H9 (cell line): ENCODE measurements around the gene PNPLA7. TPM values are rescaled to one million over a fixed set of nuclear protein-coding genes. Genes with fewer than 3 reads are reported as not detected.

Experiments
- DNase-seq: peaks from one replicate; pipeline ENCODE4 v3.0.0-alpha.2; 2017
- H2AFZ ChIP-seq: one replicate; pipeline ENCODE4 v1.6.1; 2013; ENCODE audit warnings: mild to moderate bottlenecking, low read length, control low read depth, moderate library complexity
- H2AK5ac ChIP-seq: 2 replicates; pipeline ENCODE4 v1.6.1; 2013; ENCODE audit warnings: low read length, control low read depth, mixed read lengths; ENCODE audit not compliant: insufficient read length
- H2BK120ac ChIP-seq: one replicate; pipeline ENCODE4 v1.6.1; 2013; ENCODE audit warnings: low read depth, mild to moderate bottlenecking, low read length, control low read depth, inconsistent platforms; ENCODE audit not compliant: poor library complexity, severe bottlenecking
- H2BK12ac ChIP-seq: 2 replicates; pipeline ENCODE4 v1.6.1; 2013; ENCODE audit warnings: low read length, control low read depth, mixed read lengths, low read depth; ENCODE audit not compliant: insufficient read length
- H2BK15ac ChIP-seq: 2 replicates; pipeline ENCODE4 v1.6.1; 2013; ENCODE audit warnings: low read depth, low read length, control low read depth
- H2BK20ac ChIP-seq: one replicate; pipeline ENCODE4 v1.6.1; 2013; ENCODE audit warnings: low read depth, mild to moderate bottlenecking, low read length, control low read depth, inconsistent platforms; ENCODE audit not compliant: poor library complexity, severe bottlenecking
- H2BK5ac ChIP-seq: 2 replicates; pipeline ENCODE4 v1.6.1; 2013; ENCODE audit warnings: low read length, control low read depth, mixed read lengths; ENCODE audit not compliant: insufficient read length
- H3K14ac ChIP-seq: 2 replicates; pipeline ENCODE4 v1.6.1; 2013; ENCODE audit warnings: low read length, control low read depth; ENCODE audit not compliant: insufficient read depth
- H3K18ac ChIP-seq: 2 replicates; pipeline ENCODE4 v1.6.1; 2013; ENCODE audit warnings: low read depth, mild to moderate bottlenecking, mixed read lengths, low read length, control low read depth; ENCODE audit not compliant: insufficient read length
- H3K23ac ChIP-seq: 2 replicates; pipeline ENCODE4 v1.6.1; 2013; ENCODE audit warnings: low read length, control low read depth, mixed read lengths, low read depth; ENCODE audit not compliant: insufficient read length
- H3K23me2 ChIP-seq: 2 replicates; pipeline ENCODE4 v1.6.1; 2013; ENCODE audit warnings: low read depth, mild to moderate bottlenecking, mixed read lengths, low read length, control low read depth; ENCODE audit not compliant: insufficient read length, poor library complexity, severe bottlenecking
- H3K27ac ChIP-seq: 2 replicates; pipeline ENCODE4 v1.5.1; 2013; ENCODE audit warnings: low read length, control low read depth, mixed read lengths, low read depth; ENCODE audit not compliant: insufficient read length
- H3K27me3 ChIP-seq: 2 replicates; pipeline ENCODE4 v1.6.1; 2013; ENCODE audit warnings: low read length, control low read depth, inconsistent platforms; ENCODE audit not compliant: insufficient read depth
- H3K4ac ChIP-seq: 2 replicates; pipeline ENCODE4 v1.6.1; 2013; ENCODE audit warnings: low read depth, mild to moderate bottlenecking, control low read depth, inconsistent platforms, low read length, moderate library complexity
- H3K4me1 ChIP-seq: 2 replicates; pipeline ENCODE4 v1.6.1; 2013; ENCODE audit warnings: low read length, control low read depth, inconsistent platforms; ENCODE audit not compliant: insufficient read depth
- H3K4me2 ChIP-seq: 2 replicates; pipeline ENCODE4 v1.6.1; 2013; ENCODE audit warnings: low read length, control low read depth, mixed read lengths; ENCODE audit not compliant: insufficient read length, insufficient read depth
- H3K56ac ChIP-seq: 2 replicates; pipeline ENCODE4 v1.6.1; 2013; ENCODE audit warnings: low read depth, mild to moderate bottlenecking, mixed read lengths, low read length, control low read depth; ENCODE audit not compliant: insufficient read length
- H3K79me1 ChIP-seq: 2 replicates; pipeline ENCODE4 v1.6.1; 2013; ENCODE audit warnings: low read depth, mild to moderate bottlenecking, moderate library complexity, low read length, control low read depth, inconsistent platforms; ENCODE audit not compliant: insufficient read depth, poor library complexity, severe bottlenecking
- H3K79me2 ChIP-seq: 2 replicates; pipeline ENCODE4 v1.6.1; 2013; ENCODE audit warnings: low read length, control low read depth, inconsistent platforms; ENCODE audit not compliant: insufficient read depth
- H3K9ac ChIP-seq: 2 replicates; pipeline ENCODE4 v1.6.1; 2013; ENCODE audit warnings: low read length, control low read depth, mixed read lengths; ENCODE audit not compliant: insufficient read length; ENCODE audit errors: extremely low read depth
- H3K9me3 ChIP-seq: one replicate; pipeline ENCODE4 v1.6.1; 2013; ENCODE audit warnings: low read depth, low read length, inconsistent platforms; ENCODE audit not compliant: control insufficient read depth
- H3T11ph ChIP-seq: one replicate; pipeline ENCODE4 v1.6.1; 2013; ENCODE audit warnings: mild to moderate bottlenecking, low read length, control low read depth, inconsistent platforms
- H4K20me1 ChIP-seq: one replicate; pipeline ENCODE4 v1.6.1; 2013; ENCODE audit not compliant: control insufficient read depth, insufficient read length, insufficient read depth
- H4K5ac ChIP-seq: 2 replicates; pipeline ENCODE4 v1.6.1; 2013; ENCODE audit warnings: low read depth, mild to moderate bottlenecking, mixed read lengths, low read length, control low read depth; ENCODE audit not compliant: insufficient read length
- H4K8ac ChIP-seq: replicated peaks from 2 replicates; pipeline ENCODE4 v1.6.1; 2013; ENCODE audit warnings: low read length, control low read depth, mixed read lengths, low read depth; ENCODE audit not compliant: insufficient read length
- H4K91ac ChIP-seq: 2 replicates; pipeline ENCODE4 v1.6.1; 2013; ENCODE audit warnings: low read depth, mild to moderate bottlenecking, moderate library complexity, mixed read lengths, low read length, control low read depth; ENCODE audit not compliant: insufficient read length
- H3K27ac Mint-ChIP-seq, 3 experiments: 2 replicates in 2 of 3; 3 replicates in 1 of 3; pipeline ENCODE4 v1.8.0; 2020 to 2021; ENCODE audit warnings: mixed read lengths in 3 of 3, mild to moderate bottlenecking in 1 of 3, moderate library complexity in 1 of 3
- H3K27me3 Mint-ChIP-seq: 2 replicates; pipeline ENCODE4 v1.8.0; 2021; ENCODE audit warnings: low read depth, mild to moderate bottlenecking, moderate library complexity, mixed read lengths
- H3K36me3 Mint-ChIP-seq, 3 experiments: 2 replicates in 2 of 3; 3 replicates in 1 of 3; pipeline ENCODE4 v1.8.0; 2020 to 2021; ENCODE audit warnings: low read depth in 3 of 3, mixed read lengths in 3 of 3; ENCODE audit not compliant: insufficient read depth in 1 of 3
- H3K4me1 Mint-ChIP-seq, 2 experiments: 2 replicates each; pipeline ENCODE4 v1.8.0; 2020; ENCODE audit warnings: mixed read lengths in 2 of 2
- H3K4me3 Mint-ChIP-seq, 2 experiments: 2 replicates in 1 of 2; 3 replicates in 1 of 2; pipeline ENCODE4 v1.8.0; 2020 to 2021; ENCODE audit warnings: mild to moderate bottlenecking in 2 of 2, mixed read lengths in 2 of 2, moderate library complexity in 1 of 2
- H3K9me3 Mint-ChIP-seq, 2 experiments: 2 replicates in 1 of 2; 3 replicates in 1 of 2; pipeline ENCODE4 v1.8.0; 2020; ENCODE audit warnings: mild to moderate bottlenecking in 2 of 2, mixed read lengths in 2 of 2, moderate library complexity in 1 of 2
- CTCF ChIP-seq: fragments of 200-600 bp; sonication (generic); conservative IDR thresholded peaks from 3 replicates; pipeline ENCODE4 v1.8.0; 2021; ENCODE audit warnings: antibody characterized with exemption, mild to moderate bottlenecking
- WGBS: extraction: QIAGEN DNeasy Blood & Tissue Kit; methylation state at CpG from one replicate; pipeline ENCODE4 v1.1.7; 2013; ENCODE audit warnings: missing lambda C conversion rate, low lambda C conversion rate, mixed read lengths; ENCODE audit not compliant: insufficient read length; ENCODE audit errors: extremely low coverage; 5-methylcytosine and 5-hydroxymethylcytosine counted together
- total RNA-seq: library from RNA; stranded (reverse); gene quantifications from 2 replicates; pipeline ENCODE4 v1.2.1, GENCODE V29; 2021

Gene PNPLA7
- total RNA-seq, 1 experiment from 2014 or later, result 1.8 TPM

- Histone ChIP-seq H4K5ac (no peak overlapping the region), H2AFZ (no peak overlapping the region), H3K27me3 (no peaks in the 10 kb centered on the region), H3K9ac (no peak overlapping the region), H3K18ac (no peak overlapping the region), H3K9me3 (peaks cover 3% of the 10 kb centered on the region), H2BK20ac (no peak overlapping the region), H2BK15ac (no peak overlapping the region), H3K4me2 (no peak overlapping the region), H3K79me1 (no peaks in the 10 kb centered on the region), H4K91ac (no peak overlapping the region), H3T11ph (no peak overlapping the region), H2AK5ac (no peak overlapping the region), H4K8ac (no peak overlapping the region), H3K23me2 (no peaks in the 10 kb centered on the region), H3K56ac (no peak overlapping the region), H3K27ac (no peak overlapping the region), H3K4me1 (no peaks in the 10 kb centered on the region), H2BK5ac (no peak overlapping the region), H3K4ac (no peak overlapping the region), H2BK12ac (no peak overlapping the region), H2BK120ac (no peak overlapping the region), H3K79me2 (no peaks in the 10 kb centered on the region), H3K14ac (no peak overlapping the region), H3K23ac (no peak overlapping the region), H4K20me1 (no peaks in the 10 kb centered on the region)
- no peak for TF ChIP-seq CTCF
- Mint-ChIP-seq H3K27me3 (peaks cover 23% of the 10 kb centered on the region), H3K9me3 (peaks cover 28% of the 10 kb centered on the region in 2 experiments), H3K27ac (no peak overlapping the region), H3K36me3 (peaks cover 0 to 14% (median 6%) of the 10 kb centered on the region in 3 experiments; a peak in 5 of 7 replicates), H3K4me1 (peaks cover under 1% of the 10 kb centered on the region in 2 experiments; a peak in 1 of 4 replicates), H3K4me3 (no peak overlapping the region)
- no peak for DNase-seq
- WGBS, result no CpG with 5 or more reads among the region's 18 CpGs
Observed at GRCh38 chr9:137474271-137474670, 75.9 kb downstream of the PNPLA7 start.
